K562 (cell line): ENCODE data around the gene MAPT. TPM values are rescaled to one million over a fixed set of nuclear protein-coding genes. Genes with fewer than 3 reads are reported as not detected.

Experiments
- ATF1 ChIP-seq, 2 experiments: fragments of 450-650 bp in 1 of 2; IDR thresholded peaks; 2 replicates each; pipeline ENCODE4 v1.6.1; 2016; ENCODE audit warnings: missing compliant biosample characterization in 1 of 2, missing genetic modification characterization in 1 of 2
- BHLHE40 ChIP-seq: IDR thresholded peaks from 2 replicates; pipeline ENCODE4 v1.6.1; 2011; ENCODE audit warnings: low read length, improper control_type of control experiment
- BRD4 ChIP-seq: fragments of 200-600 bp; sonication (generic); IDR thresholded peaks from 2 replicates; pipeline ENCODE4 v1.6.1; 2017; ENCODE audit warnings: inconsistent platforms
- DNMT1 ChIP-seq: fragments of 450-650 bp; IDR thresholded peaks from 2 replicates; pipeline ENCODE4 v1.6.1; 2016; ENCODE audit warnings: antibody characterized with exemption, mild to moderate bottlenecking
- DPF2 ChIP-seq: fragments of 450-650 bp; IDR thresholded peaks from 2 replicates; pipeline ENCODE4 v1.6.1; 2016
- FOXM1 ChIP-seq, 2 experiments: fragments of 450-650 bp in 1 of 2; sonication (generic) in 1 of 2; formaldehyde crosslinking in 1 of 2; IDR thresholded peaks; 2 replicates each; pipeline versions ENCODE4 v1.6.1 to v1.9.0; 2017 to 2022; ENCODE audit warnings: low read depth in 2 of 2, mild to moderate bottlenecking in 2 of 2, missing genetic modification reagents in 1 of 2, moderate library complexity in 1 of 2
- HDAC1 ChIP-seq, 2 experiments: fragments of 450-650 bp; IDR thresholded peaks; 2 replicates each; pipeline ENCODE4 v1.6.1; 2016 to 2017; ENCODE audit warnings: inconsistent platforms in 1 of 2, mild to moderate bottlenecking in 1 of 2, moderate library complexity in 1 of 2
- MCM3 ChIP-seq: fragments of 450-650 bp; IDR thresholded peaks from 2 replicates; pipeline ENCODE4 v1.6.1; 2016
- NCOA2 ChIP-seq, 2 experiments: fragments of 450-650 bp; IDR thresholded peaks; 2 replicates each; pipeline ENCODE4 v1.6.1; 2018; ENCODE audit warnings: mild to moderate bottlenecking in 2 of 2, moderate library complexity in 1 of 2; ENCODE audit not compliant: partially characterized antibody in 2 of 2
- NONO ChIP-seq, 2 experiments: fragments of 200-400 bp in 1 of 2; fragments of 450-650 bp in 1 of 2; formaldehyde crosslinking in 1 of 2; IDR thresholded peaks; 2 replicates each; pipeline ENCODE4 v1.6.1; 2017; ENCODE audit warnings: low read depth in 2 of 2, mild to moderate bottlenecking in 2 of 2, moderate library complexity in 2 of 2, low read length in 1 of 2
- NR2C2 ChIP-seq, 2 experiments: fragments of 200-800 bp in 1 of 2; sonication (Bioruptor generic) in 1 of 2; sonication (generic) in 1 of 2; formaldehyde crosslinking in 1 of 2; IDR thresholded peaks; 2 replicates each; pipeline versions ENCODE4 v1.6.1 to v1.8.0; 2016 to 2022; ENCODE audit warnings: mild to moderate bottlenecking in 1 of 2, missing compliant biosample characterization in 1 of 2, missing genetic modification characterization in 1 of 2, missing genetic modification reagents in 1 of 2
- PML ChIP-seq: IDR thresholded peaks from 2 replicates; pipeline ENCODE4 v1.6.1; 2012; ENCODE audit warnings: low read length, inconsistent platforms
- POLR2AphosphoS5 ChIP-seq: IDR thresholded peaks from 2 replicates; pipeline ENCODE4 v1.6.1; 2011; ENCODE audit warnings: mild to moderate bottlenecking, low read depth, low read length, moderate library complexity; ENCODE audit not compliant: control insufficient read depth, insufficient read depth
- POLR2B ChIP-seq: fragments of 450-650 bp; IDR thresholded peaks from 2 replicates; pipeline ENCODE4 v1.6.1; 2018; ENCODE audit warnings: low read depth; ENCODE audit not compliant: partially characterized antibody
- RCOR1 ChIP-seq, 2 experiments: IDR thresholded peaks; 2 replicates each; pipeline ENCODE4 v1.6.1; 2012; ENCODE audit warnings: low read depth in 2 of 2, low read length in 2 of 2, borderline replicate concordance in 1 of 2, improper control_type of control experiment in 1 of 2
- TCF3 ChIP-seq: sonication (generic); formaldehyde crosslinking; IDR thresholded peaks from 2 replicates; pipeline ENCODE4 v1.4.0; 2020; ENCODE audit warnings: mild to moderate bottlenecking, missing genetic modification reagents
- TCFL5 ChIP-seq: fragments of 250-450 bp; sonication (Bioruptor Pico); conservative IDR thresholded peaks from 2 replicates; pipeline ENCODE4 v1.6.1; 2021; ENCODE audit warnings: mild to moderate bottlenecking, moderate library complexity, matching md5 sums
- TRIM24 ChIP-seq, 2 experiments: fragments of 450-650 bp; IDR thresholded peaks; 2 replicates each; pipeline ENCODE4 v1.6.1; 2016
- ZNF232 ChIP-seq: sonication (generic); formaldehyde crosslinking; IDR thresholded peaks from 2 replicates; pipeline ENCODE4 v1.8.0; 2022; ENCODE audit warnings: mild to moderate bottlenecking, missing genetic modification reagents
- ZNF347 ChIP-seq: fragments of 450-650 bp; formaldehyde crosslinking; IDR thresholded peaks from 2 replicates; pipeline ENCODE4 v1.4.0; 2020; ENCODE audit warnings: low read depth, mild to moderate bottlenecking, moderate library complexity
- ZNF639 ChIP-seq, 2 experiments: fragments of 200-800 bp in 1 of 2; sonication (Bioruptor generic) in 1 of 2; sonication (generic) in 1 of 2; formaldehyde crosslinking in 1 of 2; IDR thresholded peaks in 1 of 2; conservative IDR thresholded peaks in 1 of 2; 2 replicates each; pipeline versions ENCODE4 v1.5.0 to v1.6.1; 2016 to 2020; ENCODE audit warnings: missing compliant biosample characterization in 1 of 2, missing genetic modification characterization in 1 of 2, missing genetic modification reagents in 1 of 2
- ZSCAN32 ChIP-seq: fragments of 450-650 bp; formaldehyde crosslinking; IDR thresholded peaks from 2 replicates; pipeline ENCODE4 v1.4.0; 2020; ENCODE audit warnings: mild to moderate bottlenecking, moderate library complexity
- polyA plus RNA-seq, 8 experiments: library from polyadenylated mRNA; depleted of rRNA in 4 of 8; stranded (reverse) in 5 of 8; unstranded in 3 of 8; fragments of >200 nt; fragmentation: Nextera tagmentation in 2 of 8; fragmentation: Illumina TruSeq in 1 of 8; extraction: Ambion mirVana in 2 of 8; extraction: Trizol in 1 of 8; gene quantifications; 2 replicates each; pipeline versions ENCODE4 v1.2.1 to v1.2.3, GENCODE V29; 2011 to 2014; ENCODE audit warnings: inconsistent platforms in 1 of 8, missing spikeins in 1 of 8
- total RNA-seq, 7 experiments: library from RNA; depleted of rRNA in 6 of 7; stranded (reverse); fragments of >200 nt in 6 of 7; fragmentation: Illumina TruSeq in 2 of 7; extraction: Trizol in 2 of 7; gene quantifications; 2 replicates each; pipeline versions ENCODE4 v1.2.1 to v1.2.3, GENCODE V29; 2011 to 2021; ENCODE audit warnings: low replicate concordance in 1 of 7
- TF ChIP-seq, protein P1 (sequence below): fragments of 200-800 bp; sonication (Bioruptor generic); IDR thresholded peaks from 2 replicates; pipeline ENCODE4 v1.6.1; 2017; ENCODE audit warnings: missing genetic modification characterization, missing compliant biosample characterization

Gene MAPT
- total and polyA plus RNA-seq, 9 of the 15 experiments (the other 6 are each of a cell fraction or from before 2014, with no cell fraction given) = 0.04 to 1.1 (median 0.36) TPM

- no peak for TF ChIP-seq ZNF232 (CRISPR knock-in tag)
- TF ChIP-seq ZSCAN32 (CRISPR knock-in tag) = no peak
- no peak for TF ChIP-seq ATF1 (CRISPR knock-in tag; IDR thresholded peaks at IDR 0.05)
- 0 out of 2 replicates have a peak, but pooled peaks have one; percentile 30 for TF ChIP-seq ATF1 (tag; IDR thresholded peaks at IDR 0.05)
- TF ChIP-seq TCFL5 (CRISPR knock-in tag) = no peak
- no peak for TF ChIP-seq NONO (IDR thresholded peaks at IDR 0.05; ENCODE audit: low read depth in 2 of 2, low read length in 1 of 2)
- TF ChIP-seq TRIM24 (IDR thresholded peaks at IDR 0.05) = peak; percentile 82 to 87
- TF ChIP-seq BRD4 = no peak
- TF ChIP-seq, protein P1, sequence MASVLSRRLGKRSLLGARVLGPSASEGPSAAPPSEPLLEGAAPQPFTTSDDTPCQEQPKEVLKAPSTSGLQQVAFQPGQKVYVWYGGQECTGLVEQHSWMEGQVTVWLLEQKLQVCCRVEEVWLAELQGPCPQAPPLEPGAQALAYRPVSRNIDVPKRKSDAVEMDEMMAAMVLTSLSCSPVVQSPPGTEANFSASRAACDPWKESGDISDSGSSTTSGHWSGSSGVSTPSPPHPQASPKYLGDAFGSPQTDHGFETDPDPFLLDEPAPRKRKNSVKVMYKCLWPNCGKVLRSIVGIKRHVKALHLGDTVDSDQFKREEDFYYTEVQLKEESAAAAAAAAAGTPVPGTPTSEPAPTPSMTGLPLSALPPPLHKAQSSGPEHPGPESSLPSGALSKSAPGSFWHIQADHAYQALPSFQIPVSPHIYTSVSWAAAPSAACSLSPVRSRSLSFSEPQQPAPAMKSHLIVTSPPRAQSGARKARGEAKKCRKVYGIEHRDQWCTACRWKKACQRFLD (CRISPR knock-in tag) = 0 out of 2 replicates have a peak, but pooled peaks have one; percentile 20
- peak; percentile 56; the same call in 1 of the 2 replicates for TF ChIP-seq FOXM1 (IDR thresholded peaks at IDR 0.05; ENCODE audit: low read depth)
- TF ChIP-seq FOXM1 (CRISPR knock-in tag; IDR thresholded peaks at IDR 0.05; ENCODE audit: low read depth) = no peak
- no peak for TF ChIP-seq NR2C2 (CRISPR knock-in tag; IDR thresholded peaks at IDR 0.05)
- no peak for TF ChIP-seq NR2C2 (tag; IDR thresholded peaks at IDR 0.05)
- peak in 1 of 2 experiments; percentile 15; a peak in 1 of 4 replicates for TF ChIP-seq RCOR1 (IDR thresholded peaks at IDR 0.05; ENCODE audit: borderline replicate concordance in 1 of 2, low read depth in 2 of 2, low read length in 2 of 2)
- no peak for TF ChIP-seq BHLHE40
- peak; percentile 82 for TF ChIP-seq POLR2AphosphoS5
- no peak for TF ChIP-seq MCM3
- no peak for TF ChIP-seq POLR2B
- peak; percentile 50; the same call in 1 of the 2 replicates for TF ChIP-seq DPF2
- TF ChIP-seq PML = peak; percentile 46; the same call in 1 of the 2 replicates
- no peak for TF ChIP-seq DNMT1
- peak; percentile 88 for TF ChIP-seq TCF3
- TF ChIP-seq NCOA2 (IDR thresholded peaks at IDR 0.05; ENCODE audit: partially characterized antibody in 2 of 2) = no peak
- no peak; a peak in 1 of 4 replicates for TF ChIP-seq HDAC1 (IDR thresholded peaks at IDR 0.05)
- TF ChIP-seq ZNF347 = no peak
- TF ChIP-seq ZNF639 (CRISPR knock-in tag; conservative IDR thresholded peaks at IDR 0.05 in 1 of 2, IDR thresholded peaks at IDR 0.05 in 1 of 2) = no peak
Measured at GRCh38 chr17:45951941-45952340, 57.6 kb downstream of the MAPT start (continued).
